CD4-positive, CD25-positive, alpha-beta regulatory T cell (primary cell): ENCODE data around the gene FBXL20. TPM values are rescaled to one million over a fixed set of nuclear protein-coding genes. Genes with fewer than 3 reads are reported as not detected.
A peak's percentile ranks its signal among the peaks of the same experiment; 100 is the strongest.
"Not testable (repeated sequence)": the region's sequence is repeated elsewhere in the genome, so short reads cannot be mapped to it uniquely, and the experiment has no call there.

Experiments
- ATAC-seq, 2 donors: fragments of 150-1000 bp; cut with Tn5 transposase; one replicate each; pipeline ENCODE4 v1.10.0; 2021; ENCODE audit warnings: low read depth in 2 of 2, moderate number of reproducible peaks in 2 of 2, moderate library complexity in 1 of 2
- DNase-seq, 3 donors: peaks; one replicate each; pipeline versions ENCODE4 v3.0.0 to v3.0.0-alpha.2; 2012 to 2022; ENCODE audit warnings: mixed read lengths in 1 of 3
- H3K27ac ChIP-seq: one replicate; pipeline ENCODE4 v1.7.0; 2013; ENCODE audit warnings: mild to moderate bottlenecking, low read length; ENCODE audit not compliant: insufficient read depth, poor library complexity, severe bottlenecking
- H3K27me3 ChIP-seq: one replicate; pipeline ENCODE4 v1.7.0; 2013; ENCODE audit warnings: low read length; ENCODE audit not compliant: control insufficient read depth, insufficient read depth
- H3K36me3 ChIP-seq: one replicate; pipeline ENCODE4 v1.7.0; 2013; ENCODE audit warnings: mild to moderate bottlenecking, low read length, moderate library complexity; ENCODE audit not compliant: control insufficient read depth, insufficient read depth
- H3K4me1 ChIP-seq: 2 replicates; pipeline ENCODE4 v1.7.0; 2013; ENCODE audit warnings: mild to moderate bottlenecking, low read length; ENCODE audit not compliant: insufficient read depth, control insufficient read depth, poor library complexity, severe bottlenecking
- H3K4me3 ChIP-seq: one replicate; pipeline ENCODE4 v1.7.0; 2013; ENCODE audit warnings: low read depth, mild to moderate bottlenecking, low read length, moderate library complexity
- H3K9me3 ChIP-seq, 2 experiments: 1 replicate in 1 of 2; 2 replicates in 1 of 2; pipeline ENCODE4 v1.7.0; 2013; ENCODE audit warnings: low read length in 2 of 2, mild to moderate bottlenecking in 1 of 2, moderate library complexity in 1 of 2; ENCODE audit not compliant: control insufficient read depth in 2 of 2
- H3K27ac Mint-ChIP-seq, 3 donors: one replicate each; pipeline ENCODE4 v1.8.0; 2020 to 2022; ENCODE audit warnings: mild to moderate bottlenecking in 3 of 3, mixed read lengths in 3 of 3, moderate library complexity in 2 of 3
- H3K27me3 Mint-ChIP-seq: one replicate; pipeline ENCODE4 v1.8.0; 2022; ENCODE audit warnings: mild to moderate bottlenecking, mixed read lengths
- H3K36me3 Mint-ChIP-seq: one replicate; pipeline ENCODE4 v1.8.0; 2020; ENCODE audit warnings: mixed read lengths
- H3K4me1 Mint-ChIP-seq, 4 donors: one replicate each; pipeline ENCODE4 v1.8.0; 2020 to 2022; ENCODE audit warnings: mixed read lengths in 4 of 4, mild to moderate bottlenecking in 1 of 4
- H3K4me3 Mint-ChIP-seq, 4 donors: one replicate each; pipeline ENCODE4 v1.8.0; 2020 to 2022; ENCODE audit warnings: mild to moderate bottlenecking in 4 of 4, mixed read lengths in 4 of 4, moderate library complexity in 3 of 4
- H3K9me3 Mint-ChIP-seq, 7 donors: one replicate each; pipeline ENCODE4 v1.8.0; 2020 to 2022; ENCODE audit warnings: mixed read lengths in 7 of 7, mild to moderate bottlenecking in 3 of 7, moderate library complexity in 2 of 7
- polyA plus RNA-seq, 4 donors: library from polyadenylated mRNA; unstranded; fragments of 300-500 nt; fragmentation: Illumina TruSeq; gene quantifications; one replicate each; pipeline ENCODE4 v1.2.3, GENCODE V29; 2021
- total RNA-seq: library from RNA; stranded (reverse); gene quantifications from one replicate; pipeline ENCODE4 v1.2.3, GENCODE V29; 2022

Gene FBXL20
- total and polyA plus RNA-seq, 5 donors from 2014 or later = 4.0 to 30.8 (median 5.5) TPM

DNA sequence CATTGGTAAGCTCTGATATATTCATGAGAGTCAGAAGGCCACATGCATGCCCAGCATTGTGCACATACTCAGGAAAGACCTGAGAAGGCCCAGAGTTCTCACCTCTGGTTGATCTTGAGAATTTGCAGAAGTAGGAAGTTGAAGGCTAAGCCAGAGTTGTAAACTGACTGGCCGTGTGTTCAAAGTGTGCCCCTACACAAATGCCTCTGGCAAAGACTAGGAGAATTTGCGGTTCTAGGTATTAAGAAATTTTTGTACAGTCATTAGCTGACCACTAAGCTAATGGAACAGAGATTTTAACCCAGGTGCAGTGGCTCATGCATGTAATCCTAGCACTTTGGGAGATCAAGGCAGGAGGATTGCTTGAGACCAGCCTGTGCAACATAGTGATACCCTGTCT is 25.0 kb downstream of the FBXL20 start:
- Histone ChIP-seq H3K9me3 (no peaks in the 10 kb centered on the region), H3K4me1 (peaks cover 3% of the 10 kb centered on the region), H3K36me3 (no peaks in the 10 kb centered on the region), H3K4me3 (no peak overlapping the region), H3K27me3 (no peaks in the 10 kb centered on the region), H3K27ac (no peak overlapping the region)
- Mint-ChIP-seq H3K36me3 (peaks cover 13% of the 10 kb centered on the region), H3K27ac (peak overlapping the region in 1 of 3 donors; percentile 49), H3K9me3 (no peaks in the 10 kb centered on the region), H3K4me3 (no peak overlapping the region), H3K27me3 (no peaks in the 10 kb centered on the region), H3K4me1 (peaks cover 18 to 55% (median 34%) of the 10 kb centered on the region in 4 donors)
- ATAC-seq (no peak), DNase-seq (no peak)

- not testable (repeated sequence) for H3K4me3 Mint-ChIP-seq, H3K27ac ChIP-seq, H3K36me3 ChIP-seq, H3K9me3 Mint-ChIP-seq, H3K27me3 Mint-ChIP-seq, H3K36me3 Mint-ChIP-seq, H3K27me3 ChIP-seq, ATAC-seq, H3K9me3 ChIP-seq, H3K4me1 ChIP-seq, H3K4me3 ChIP-seq, DNase-seq
- H3K4me1 Mint-ChIP-seq = peaks cover 0 to 39% (median 11%) of the 10 kb centered on the region in 4 donors
- H3K27ac Mint-ChIP-seq = peak overlapping the region in 1 of 3 donors; percentile 23
Measured at GRCh38 chr17:39367805-39368204, 33.6 kb downstream of the FBXL20 start.

DNA sequence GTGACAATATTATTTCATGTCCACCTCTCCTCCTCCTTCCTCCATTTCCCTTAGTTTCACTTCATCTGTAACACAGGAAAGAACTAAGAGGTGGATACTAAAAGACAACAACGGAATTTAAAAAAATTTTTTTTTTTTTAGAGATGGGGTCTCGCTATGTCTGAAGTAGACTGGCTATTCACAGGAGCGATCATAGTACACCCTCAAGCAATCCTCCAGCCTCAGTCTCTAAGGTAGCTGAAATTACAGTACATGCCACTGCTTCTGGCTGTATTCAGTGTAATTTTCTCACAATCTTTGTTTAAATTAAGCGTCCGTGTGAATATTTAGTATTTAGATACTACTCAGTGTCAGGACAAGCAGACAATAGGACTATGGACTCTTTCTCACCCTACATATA is 35.6 kb downstream of the FBXL20 start:
- H3K4me3 Mint-ChIP-seq = no peak overlapping the region
- Histone ChIP-seq H3K36me3 (peaks cover 4% of the 10 kb centered on the region), H3K4me1 (no peaks in the 10 kb centered on the region), H3K27ac (no peak overlapping the region), H3K27me3 (no peaks in the 10 kb centered on the region), H3K4me3 (no peak overlapping the region), H3K9me3 (no peaks in the 10 kb centered on the region)
- H3K27me3 Mint-ChIP-seq = no peaks in the 10 kb centered on the region
- peaks cover 4 to 38% (median 16%) of the 10 kb centered on the region in 4 donors for H3K4me1 Mint-ChIP-seq
- H3K9me3 Mint-ChIP-seq = no peaks in the 10 kb centered on the region
- peak overlapping the region in 1 of 3 donors; percentile 6 for H3K27ac Mint-ChIP-seq
- DNase-seq (no peak), ATAC-seq (no peak)
- peaks cover 6% of the 10 kb centered on the region for H3K36me3 Mint-ChIP-seq

DNA sequence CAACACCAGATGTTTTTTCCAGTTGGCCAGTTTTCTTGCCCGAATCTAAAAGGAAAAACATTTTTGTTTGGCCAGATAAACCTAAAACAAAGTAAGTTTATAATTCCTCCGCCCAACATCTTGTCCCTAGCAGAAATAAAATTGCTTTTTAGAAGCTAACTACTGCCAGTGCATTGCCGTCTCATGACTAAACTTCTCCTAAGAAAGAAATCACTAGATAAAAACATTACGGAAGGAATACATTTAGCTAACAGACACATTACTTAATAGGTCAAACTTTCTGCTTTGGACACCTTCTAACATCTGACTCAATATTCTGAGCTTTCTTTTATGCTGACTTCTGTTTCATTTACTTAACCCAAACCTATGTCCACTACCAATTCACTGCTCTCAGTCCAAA is 36.2 kb downstream of the FBXL20 start:
- H3K36me3 Mint-ChIP-seq = peaks cover 7% of the 10 kb centered on the region
- H3K4me3 ChIP-seq = no peak overlapping the region
- no peak overlapping the region for H3K27ac ChIP-seq
- H3K27me3 Mint-ChIP-seq = no peaks in the 10 kb centered on the region
- H3K4me1 ChIP-seq = no peaks in the 10 kb centered on the region
- H3K9me3 Mint-ChIP-seq = no peaks in the 10 kb centered on the region
- H3K27me3 ChIP-seq = no peaks in the 10 kb centered on the region
- H3K27ac Mint-ChIP-seq = no peak overlapping the region
- no peak overlapping the region for H3K4me3 Mint-ChIP-seq
- DNase-seq (no peak), ATAC-seq (no peak)
- H3K9me3 ChIP-seq = no peaks in the 10 kb centered on the region
- H3K4me1 Mint-ChIP-seq = peaks cover 6 to 43% (median 20%) of the 10 kb centered on the region in 4 donors
- H3K36me3 ChIP-seq = peaks cover 4% of the 10 kb centered on the region

DNA sequence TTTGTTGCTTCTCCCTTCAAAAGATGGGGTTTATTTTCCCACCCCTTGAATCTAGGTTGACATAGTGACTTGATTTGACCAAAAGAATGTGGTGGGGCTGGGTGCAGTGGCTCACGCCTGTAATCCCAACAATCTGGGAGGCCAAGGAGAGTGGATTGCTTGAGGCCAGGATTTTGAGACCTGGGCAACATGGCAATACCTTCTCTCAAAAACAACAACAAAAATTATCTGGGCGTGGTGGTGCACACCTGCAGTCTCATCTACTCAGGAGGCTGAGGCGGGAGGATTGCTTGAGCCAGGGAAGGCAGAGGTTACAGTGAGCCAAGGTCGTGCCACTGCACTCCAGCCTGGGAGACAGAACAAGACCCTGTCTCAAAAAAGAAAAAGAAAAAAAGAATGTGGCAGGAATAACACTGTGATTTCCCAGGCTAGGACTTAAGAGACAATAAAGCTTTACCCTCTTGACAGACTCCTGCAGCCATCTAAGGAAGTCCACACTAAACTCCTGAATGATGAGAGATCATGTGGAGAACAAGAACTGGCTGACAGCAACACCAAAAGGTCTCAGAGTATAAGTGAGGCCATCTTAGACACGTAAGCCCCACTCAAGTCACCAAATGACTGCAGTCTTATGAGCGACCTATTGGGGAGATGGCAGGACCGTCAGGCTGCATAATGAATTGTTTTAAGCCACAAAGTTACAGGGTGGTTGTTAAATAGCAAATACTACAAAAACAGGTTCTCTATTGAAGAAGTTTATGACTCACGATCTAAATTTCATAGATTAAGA is 37.0 kb downstream of the FBXL20 start:
- Mint-ChIP-seq H3K27ac (peak overlapping the region in 1 of 3 donors; percentile 7), H3K36me3 (peaks cover 7% of the 10 kb centered on the region), H3K9me3 (no peaks in the 10 kb centered on the region), H3K4me3 (no peak overlapping the region), H3K27me3 (no peaks in the 10 kb centered on the region), H3K4me1 (peaks cover 6 to 47% (median 20%) of the 10 kb centered on the region in 4 donors)
- Histone ChIP-seq H3K27me3 (no peaks in the 10 kb centered on the region), H3K4me1 (no peaks in the 10 kb centered on the region), H3K27ac (no peak overlapping the region), H3K4me3 (no peak overlapping the region), H3K36me3 (peaks cover under 1% of the 10 kb centered on the region), H3K9me3 (no peaks in the 10 kb centered on the region)
- ATAC-seq (no peak), DNase-seq (no peak)

DNA sequence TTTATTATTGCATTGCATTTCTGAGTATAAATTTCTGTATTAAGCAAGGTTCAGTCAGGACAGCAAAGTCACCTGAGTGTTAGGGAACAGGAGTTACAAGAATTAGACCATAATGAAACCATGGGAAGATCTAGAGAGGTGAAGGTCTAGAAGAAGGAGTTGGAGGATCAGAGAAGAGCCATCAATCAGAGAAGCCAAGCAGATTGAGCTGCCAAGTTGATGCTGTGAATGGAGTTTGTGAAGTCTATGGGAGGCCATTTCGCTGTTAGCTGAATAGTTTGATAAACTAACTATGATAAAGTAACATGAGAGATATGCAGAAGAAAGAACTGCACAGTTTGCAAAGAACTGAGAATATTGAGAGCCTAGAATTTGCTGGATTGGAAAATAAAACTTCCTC is 40.4 kb downstream of the FBXL20 start:
- no peaks in the 10 kb centered on the region for H3K9me3 ChIP-seq
- Mint-ChIP-seq H3K27me3 (no peaks in the 10 kb centered on the region), H3K27ac (no peak overlapping the region), H3K9me3 (no peaks in the 10 kb centered on the region), H3K4me1 (peaks cover 10 to 38% (median 23%) of the 10 kb centered on the region in 4 donors), H3K36me3 (peaks cover 11% of the 10 kb centered on the region), H3K4me3 (no peak overlapping the region)
- no peak for ATAC-seq
- H3K4me3 ChIP-seq = no peak overlapping the region
- H3K4me1 ChIP-seq = no peaks in the 10 kb centered on the region
- DNase-seq = no peak
- peaks cover 2% of the 10 kb centered on the region for H3K36me3 ChIP-seq
- H3K27ac ChIP-seq = no peak overlapping the region
- no peaks in the 10 kb centered on the region for H3K27me3 ChIP-seq

GRCh38 chr17:39360537-39360936 is 40.9 kb downstream of the FBXL20 start:
- no peaks in the 10 kb centered on the region for H3K9me3 ChIP-seq
- H3K27ac ChIP-seq = no peak overlapping the region
- Mint-ChIP-seq H3K36me3 (peaks cover 11% of the 10 kb centered on the region), H3K4me1 (peaks cover 10 to 34% (median 22%) of the 10 kb centered on the region in 4 donors), H3K27ac (no peak overlapping the region), H3K9me3 (no peaks in the 10 kb centered on the region), H3K4me3 (no peak overlapping the region), H3K27me3 (no peaks in the 10 kb centered on the region)
- no peaks in the 10 kb centered on the region for H3K27me3 ChIP-seq
- H3K4me1 ChIP-seq = no peaks in the 10 kb centered on the region
- H3K4me3 ChIP-seq = no peak overlapping the region
- DNase-seq (no peak), ATAC-seq (no peak)
- peaks cover 2% of the 10 kb centered on the region for H3K36me3 ChIP-seq

DNA sequence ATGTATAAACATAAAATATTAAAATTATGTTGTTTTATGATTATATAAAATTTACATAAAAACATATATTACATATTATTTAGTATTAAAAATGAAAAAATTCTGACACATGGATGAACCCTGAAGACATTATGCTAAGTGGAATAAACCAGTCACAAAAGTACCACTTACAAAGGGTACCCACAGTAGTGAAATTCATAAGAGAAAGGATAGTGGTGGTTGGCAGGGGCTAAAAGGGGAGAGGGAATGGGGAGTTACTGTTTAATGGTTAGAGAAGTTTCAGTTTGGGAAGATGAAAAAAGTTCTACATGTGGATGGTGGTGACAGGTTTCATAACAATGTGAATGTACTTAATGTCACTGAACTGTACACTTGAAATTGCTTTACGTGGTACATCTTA is 41.4 kb downstream of the FBXL20 start:
- no peak overlapping the region for H3K27ac ChIP-seq
- H3K27ac Mint-ChIP-seq = no peak overlapping the region
- H3K4me3 Mint-ChIP-seq = no peak overlapping the region

More for the DNA sequence above, 41.4 kb downstream of the FBXL20 start:
- H3K4me1 Mint-ChIP-seq = peaks cover 10 to 30% (median 20%) of the 10 kb centered on the region in 4 donors
- no peak overlapping the region for H3K4me3 ChIP-seq
- no peaks in the 10 kb centered on the region for H3K4me1 ChIP-seq
- no peak for ATAC-seq
- H3K9me3 ChIP-seq = no peaks in the 10 kb centered on the region
- peaks cover 8% of the 10 kb centered on the region for H3K36me3 Mint-ChIP-seq
- no peak for DNase-seq
- peaks cover 2% of the 10 kb centered on the region for H3K36me3 ChIP-seq
- H3K27me3 Mint-ChIP-seq = no peaks in the 10 kb centered on the region
- H3K27me3 ChIP-seq = no peaks in the 10 kb centered on the region
- no peaks in the 10 kb centered on the region for H3K9me3 Mint-ChIP-seq
